Measurements from ENCODE around the gene GDF3. TPM values are rescaled to one million over a fixed set of nuclear protein-coding genes. Genes with fewer than 3 reads are reported as not detected.

The GDF3 gene
- polyA plus RNA-seq (2011; rRNA removed) (not detected in 2 replicates), polyA plus RNA-seq (2017; fragmentation: RNase III; extraction: RNeasy Plus Mini Kit Qiagen cat#74134 plus additional on column Dnase treatment) (not detected in 3 replicates), polyA minus RNA-seq (2011; rRNA and poly(A)+ RNA removed) (not detected in 2 replicates)
- not detected in 2 replicates for polyA plus RNA-seq (2012; cell fraction: cytosol; rRNA removed)
- not detected in 2 replicates for polyA plus RNA-seq (2012; cell fraction: nucleus; rRNA removed)

DNA sequence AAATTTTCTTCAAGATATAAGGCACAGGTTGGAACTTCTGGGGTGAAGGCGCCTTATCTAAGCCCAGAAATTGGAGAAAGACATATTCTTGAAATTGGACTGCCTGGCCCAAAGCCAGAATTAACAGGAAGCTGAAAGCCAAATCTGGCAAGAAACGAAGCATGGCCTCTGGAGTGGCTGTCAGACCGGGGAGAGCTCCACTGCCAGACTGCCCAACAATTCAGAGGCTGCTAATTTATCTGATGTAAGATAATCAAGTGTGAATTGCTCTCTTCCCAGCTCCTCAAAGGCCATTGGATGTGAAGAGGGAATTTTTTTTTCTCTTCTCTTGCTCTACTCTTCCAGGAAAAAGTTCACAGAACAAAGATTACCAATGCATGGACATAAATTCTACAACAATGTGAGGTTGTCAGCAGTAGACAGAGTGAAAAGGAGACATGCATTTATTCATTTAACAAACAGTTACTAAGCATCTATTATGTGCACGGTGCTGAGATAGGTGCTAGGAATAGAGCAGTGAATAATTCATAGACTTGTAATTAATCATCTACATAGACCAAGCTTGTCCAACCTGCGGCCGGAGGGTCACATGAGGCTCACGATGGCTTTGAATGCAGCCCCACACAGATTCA, at the start of gene GDF3:
TSS of gene GDF3 (minus strand) at position 210 of the 632 bp plus-strand sequence. CDS start at position 163, 47 bp downstream.
- H3K27ac ChIP-seq: no peak within 1 kb of the TSS
- H3K4me2 ChIP-seq: no peak within 1 kb of the TSS
- POLR2A ChIA-PET: no interaction called here
- DNase-seq (ENCODE audit: low read depth in 1 of 2, low spot score in 1 of 2) (no peak), ATAC-seq (no peak), FAIRE-seq (no peak)
- 53% methylated on average over 7 of the region's 7 CpGs for WGBS (ENCODE audit: missing lambda C conversion rate)
- no peaks in the 10 kb centered on the region for H3K4me1 ChIP-seq
- TF ChIP-seq ZC3H11A (IDR thresholded peaks at IDR 0.05) (no peak), GATA3 (IDR thresholded peaks at IDR 0.05; ENCODE audit: borderline replicate concordance) (no peak), E2F6 (IDR thresholded peaks at IDR 0.05; ENCODE audit: borderline replicate concordance, low read depth) (no peak), TP53 (CRISPR knock-in tag; IDR thresholded peaks at IDR 0.05) (no peak), RAD21 (conservative IDR thresholded peaks at IDR 0.05 in 1 of 2, IDR thresholded peaks at IDR 0.05 in 1 of 2) (no peak), EHMT2 (IDR thresholded peaks at IDR 0.05; ENCODE audit: low read depth) (no peak), CEBPB (IDR thresholded peaks at IDR 0.05) (no peak), NR3C1 (IDR thresholded peaks at IDR 0.05) (no peak), ATOH8 (CRISPR knock-in tag; IDR thresholded peaks at IDR 0.05; ENCODE audit: low read depth) (no peak), HEYL (CRISPR knock-in tag; IDR thresholded peaks at IDR 0.05) (no peak), ELK1 (IDR thresholded peaks at IDR 0.05; ENCODE audit: low read depth, low read length) (no peak), PHF8 (IDR thresholded peaks at IDR 0.05; ENCODE audit: borderline replicate concordance, low read depth) (no peak), TFCP2L1 (CRISPR knock-in tag; IDR thresholded peaks at IDR 0.05) (no peak), JUNB (IDR thresholded peaks at IDR 0.05) (no peak), MAFK (IDR thresholded peaks at IDR 0.05; ENCODE audit: partially characterized antibody) (no peak)
- CTCF ChIA-PET: interaction anchor here (1.3 kb wide), 1 partner anchor 111 kb away, joined by 3 read pairs; no protein-coding TSS in a partner anchor
- H3K9me3 ChIP-seq: no peaks in the 10 kb centered on the region
- H3K4me3 ChIP-seq: no peak within 1 kb of the TSS

DNA sequence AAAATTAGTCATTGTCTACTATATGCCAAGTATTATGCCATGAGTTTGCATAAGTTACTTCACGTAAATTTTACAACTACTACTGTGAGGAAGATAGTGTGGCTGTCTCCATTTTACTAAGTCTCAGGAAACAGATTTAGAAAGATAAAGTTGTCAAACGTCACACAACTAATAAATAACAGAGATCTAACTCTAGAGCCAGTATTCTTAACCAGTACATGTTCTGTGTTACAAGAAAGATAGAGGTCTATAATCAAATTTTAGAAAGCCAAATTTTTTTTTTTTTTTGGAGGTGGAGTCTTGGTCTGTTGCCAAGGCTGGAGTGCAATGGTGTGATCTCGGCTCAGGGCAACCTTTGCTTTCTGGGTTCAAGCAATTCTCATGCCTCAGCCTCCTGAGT, 37.4 kb upstream of the GDF3 start:
- Histone ChIP-seq H3K4me3 (no peak overlapping the region), H3K27ac (no peak overlapping the region), H3K4me1 (no peaks in the 10 kb centered on the region), H3K9me3 (no peaks in the 10 kb centered on the region), H3K4me2 (no peak overlapping the region)
- FAIRE-seq (no peak), DNase-seq (ENCODE audit: low read depth in 1 of 2, low spot score in 1 of 2) (no peak), ATAC-seq (no peak)
- 40% methylated on average over 3 of the region's 3 CpGs for WGBS (ENCODE audit: missing lambda C conversion rate)
- ChIA-PET POLR2A (no interaction called here), CTCF (no interaction called here)
- no peak for TF ChIP-seq HOXA7 (CRISPR knock-in tag; IDR thresholded peaks at IDR 0.05)
- TF ChIP-seq, protein P1, sequence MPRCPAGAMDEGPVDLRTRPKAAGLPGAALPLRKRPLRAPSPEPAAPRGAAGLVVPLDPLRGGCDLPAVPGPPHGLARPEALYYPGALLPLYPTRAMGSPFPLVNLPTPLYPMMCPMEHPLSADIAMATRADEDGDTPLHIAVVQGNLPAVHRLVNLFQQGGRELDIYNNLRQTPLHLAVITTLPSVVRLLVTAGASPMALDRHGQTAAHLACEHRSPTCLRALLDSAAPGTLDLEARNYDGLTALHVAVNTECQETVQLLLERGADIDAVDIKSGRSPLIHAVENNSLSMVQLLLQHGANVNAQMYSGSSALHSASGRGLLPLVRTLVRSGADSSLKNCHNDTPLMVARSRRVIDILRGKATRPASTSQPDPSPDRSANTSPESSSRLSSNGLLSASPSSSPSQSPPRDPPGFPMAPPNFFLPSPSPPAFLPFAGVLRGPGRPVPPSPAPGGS (IDR thresholded peaks at IDR 0.05): no peak
- no peak for TF ChIP-seq FOSL2 (IDR thresholded peaks at IDR 0.05)
- no peak for TF ChIP-seq FOSL2 (CRISPR knock-in tag; IDR thresholded peaks at IDR 0.05)
- TF ChIP-seq EHF (CRISPR knock-in tag; IDR thresholded peaks at IDR 0.05): no peak
- TF ChIP-seq HEYL (CRISPR knock-in tag; IDR thresholded peaks at IDR 0.05): no peak
- TF ChIP-seq E2F6 (IDR thresholded peaks at IDR 0.05; ENCODE audit: borderline replicate concordance, low read depth): no peak
- TF ChIP-seq CHD4 (IDR thresholded peaks at IDR 0.05; ENCODE audit: borderline replicate concordance): no peak
- no peak for TF ChIP-seq MAZ (IDR thresholded peaks at IDR 0.05; ENCODE audit: borderline replicate concordance, low read depth, low read length)
- no peak for TF ChIP-seq MYC (IDR thresholded peaks at IDR 0.05; ENCODE audit: borderline replicate concordance, low read length)
